Brain microvascular endothelial cell (primary cell): ENCODE measurements around the gene IL1F10.
"Not testable (repeated sequence)": the region's sequence is repeated elsewhere in the genome, so short reads cannot be mapped to it uniquely, and the experiment has no call there.

Source experiments
- DNase-seq: peaks from one replicate; pipeline ENCODE4 v3.0.0-alpha.2; 2020
- H3K27ac ChIP-seq: fragments of 250-450 bp; sonication (Bioruptor Pico); 2 replicates; pipeline ENCODE4 v1.5.1; 2020; ENCODE audit warnings: mild to moderate bottlenecking, moderate library complexity
- H3K27me3 ChIP-seq: fragments of 250-450 bp; sonication (Bioruptor Pico); replicated peaks from 2 replicates; pipeline ENCODE4 v1.5.1; 2020; ENCODE audit warnings: mild to moderate bottlenecking
- H3K36me3 ChIP-seq: fragments of 250-450 bp; sonication (Bioruptor Pico); replicated peaks from 2 replicates; pipeline ENCODE4 v1.5.1; 2020; ENCODE audit warnings: mild to moderate bottlenecking
- H3K4me3 ChIP-seq: 2 replicates; pipeline ENCODE4 v1.5.1; 2011; ENCODE audit warnings: low read depth, mild to moderate bottlenecking, control low read depth, low read length, moderate library complexity
- in situ Hi-C: cut with HindIII; loops from 2 replicates; pipeline ENCODE4 v1.10.0; 2017; ENCODE audit warnings: low sequenced_read_pairs, low pct_ligation_motif_present
- TF ChIP-seq, protein P1 (sequence below): IDR thresholded peaks from 2 replicates; pipeline ENCODE4 v1.5.1; 2011; ENCODE audit warnings: low read depth, mild to moderate bottlenecking, moderate library complexity, low read length, control low read depth, inconsistent platforms; ENCODE audit errors: missing control alignments

IL1F10 gene

DNA sequence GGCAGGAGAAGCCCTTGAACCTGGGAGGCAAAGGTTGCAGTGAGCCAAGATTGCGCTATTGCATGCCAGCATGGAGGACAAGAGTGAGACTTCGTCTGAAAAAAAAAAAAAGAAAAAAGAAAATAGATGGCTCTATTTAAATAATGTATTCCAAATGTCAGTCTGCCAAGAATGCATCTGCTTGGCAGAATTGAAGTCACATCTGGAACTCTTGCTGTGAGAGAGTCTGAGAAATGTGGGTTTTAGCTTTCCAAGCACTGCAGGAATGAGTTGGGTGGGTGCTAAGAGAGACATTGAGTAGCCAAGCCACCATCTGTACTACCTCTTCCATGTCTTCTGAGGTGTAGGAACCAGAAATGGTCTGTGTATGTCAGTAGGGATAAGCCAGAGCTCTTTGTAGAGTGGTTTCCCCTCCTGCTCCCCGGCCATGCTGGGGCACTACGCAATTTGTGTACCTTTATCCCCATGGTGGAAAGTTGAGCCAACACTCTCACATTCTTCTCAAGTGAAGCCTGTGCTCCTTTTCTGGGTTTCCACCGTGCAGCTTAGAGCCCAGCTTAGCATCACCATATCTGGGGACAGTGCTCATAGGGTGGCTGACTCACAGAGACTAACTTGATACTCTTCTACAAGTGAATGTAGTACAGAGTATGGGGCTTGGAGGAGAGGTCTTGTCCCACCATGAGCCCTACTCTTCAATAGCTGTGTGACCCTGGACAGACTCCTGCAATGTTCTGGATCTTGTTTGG is 25.3 kb downstream of the IL1F10 start:
- Histone ChIP-seq H3K4me3 (no peak overlapping the region), H3K27me3 (peaks cover 3% of the 10 kb centered on the region), H3K36me3 (no peaks in the 10 kb centered on the region), H3K27ac (no peak overlapping the region)
- DNase-seq = no peak
- in situ Hi-C loops = no loop called here
- TF ChIP-seq, protein P1, sequence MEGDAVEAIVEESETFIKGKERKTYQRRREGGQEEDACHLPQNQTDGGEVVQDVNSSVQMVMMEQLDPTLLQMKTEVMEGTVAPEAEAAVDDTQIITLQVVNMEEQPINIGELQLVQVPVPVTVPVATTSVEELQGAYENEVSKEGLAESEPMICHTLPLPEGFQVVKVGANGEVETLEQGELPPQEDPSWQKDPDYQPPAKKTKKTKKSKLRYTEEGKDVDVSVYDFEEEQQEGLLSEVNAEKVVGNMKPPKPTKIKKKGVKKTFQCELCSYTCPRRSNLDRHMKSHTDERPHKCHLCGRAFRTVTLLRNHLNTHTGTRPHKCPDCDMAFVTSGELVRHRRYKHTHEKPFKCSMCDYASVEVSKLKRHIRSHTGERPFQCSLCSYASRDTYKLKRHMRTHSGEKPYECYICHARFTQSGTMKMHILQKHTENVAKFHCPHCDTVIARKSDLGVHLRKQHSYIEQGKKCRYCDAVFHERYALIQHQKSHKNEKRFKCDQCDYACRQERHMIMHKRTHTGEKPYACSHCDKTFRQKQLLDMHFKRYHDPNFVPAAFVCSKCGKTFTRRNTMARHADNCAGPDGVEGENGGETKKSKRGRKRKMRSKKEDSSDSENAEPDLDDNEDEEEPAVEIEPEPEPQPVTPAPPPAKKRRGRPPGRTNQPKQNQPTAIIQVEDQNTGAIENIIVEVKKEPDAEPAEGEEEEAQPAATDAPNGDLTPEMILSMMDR = no peak

DNA sequence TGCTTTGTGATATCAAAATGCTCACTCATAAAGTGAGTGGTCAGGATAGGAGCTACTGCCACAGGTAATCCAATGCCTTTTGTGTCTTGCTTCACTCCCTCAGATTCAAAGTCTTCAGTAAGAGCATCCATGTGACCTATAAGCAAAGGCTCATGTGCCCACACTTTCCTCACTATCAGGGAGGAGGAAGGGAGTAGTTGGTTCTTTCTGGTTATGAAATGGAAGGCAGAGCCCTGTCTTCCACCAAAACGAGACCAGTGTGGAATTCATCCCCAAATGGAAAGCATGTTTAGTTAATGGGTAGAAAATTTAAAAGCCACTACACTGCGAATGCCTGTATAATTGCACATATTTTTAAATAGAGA is 25.8 kb downstream of the IL1F10 start:
- Histone ChIP-seq H3K4me3 (no peak overlapping the region), H3K27me3 (peaks cover 3% of the 10 kb centered on the region), H3K36me3 (no peaks in the 10 kb centered on the region), H3K27ac (no peak overlapping the region)
- in situ Hi-C loops = no loop called here
- TF ChIP-seq, protein P1 = no peak
- no peak for DNase-seq

DNA sequence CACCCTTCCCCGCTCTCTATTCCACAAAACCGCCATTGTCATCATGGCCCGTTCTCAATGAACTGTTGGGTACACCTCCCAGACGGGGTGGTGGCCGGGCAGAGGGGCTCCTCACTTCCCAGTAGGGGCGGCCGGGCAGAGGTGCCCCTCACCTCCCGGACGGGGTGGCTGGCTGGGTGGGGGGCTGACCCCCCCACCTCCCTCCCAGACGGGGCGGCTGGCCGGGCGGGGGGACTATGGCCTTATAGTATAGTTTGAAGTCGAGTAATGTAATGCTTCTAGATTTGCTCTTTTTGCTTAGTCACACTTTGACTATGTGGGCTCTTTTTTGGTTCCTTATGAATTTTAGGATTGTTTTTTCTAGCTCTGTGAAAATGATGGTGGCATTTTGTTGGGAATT is 28.5 kb downstream of the IL1F10 start:
- H3K4me3 ChIP-seq, DNase-seq, H3K27ac ChIP-seq, H3K27me3 ChIP-seq, H3K36me3 ChIP-seq, in situ Hi-C loops: not testable (repeated sequence)

DNA sequence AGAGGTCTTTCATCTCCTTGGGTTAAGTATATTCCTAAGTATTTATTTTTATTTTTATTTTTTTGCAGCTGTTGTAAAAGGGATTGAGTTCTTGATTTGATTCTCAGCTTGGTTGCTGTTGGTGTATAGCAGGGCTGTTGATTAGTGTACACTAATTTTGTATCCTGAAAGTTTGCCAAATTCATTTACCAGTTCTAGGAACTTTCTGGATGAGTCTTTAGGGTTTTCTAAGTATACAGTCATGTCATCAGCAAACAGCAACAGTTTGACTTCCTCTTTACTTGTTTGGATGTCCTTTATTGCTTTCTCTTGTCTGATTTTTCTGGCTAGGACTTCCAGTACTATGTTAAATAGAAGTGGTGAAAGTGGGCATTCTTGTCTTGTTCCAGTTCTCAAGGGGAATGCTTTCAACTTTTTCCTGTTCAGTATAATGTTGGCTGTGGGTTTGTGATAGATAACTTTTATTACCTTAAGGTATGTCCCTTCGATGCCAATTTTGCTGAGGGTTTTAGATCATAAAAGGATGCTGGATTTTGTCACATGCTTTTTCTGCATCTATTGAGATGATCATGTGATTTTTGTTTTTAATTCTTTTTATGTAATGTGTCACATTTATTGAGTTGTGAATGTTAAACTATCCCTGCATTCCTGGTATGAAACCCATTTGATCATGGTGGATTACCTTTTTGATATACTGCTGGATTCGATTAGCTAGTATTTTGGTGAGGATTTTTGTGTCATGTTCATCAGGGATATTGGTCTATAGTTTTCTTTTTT is 29.3 kb downstream of the IL1F10 start:
- in situ Hi-C loops, H3K36me3 ChIP-seq, H3K27ac ChIP-seq, H3K27me3 ChIP-seq, H3K4me3 ChIP-seq, DNase-seq: not testable (repeated sequence)

DNA sequence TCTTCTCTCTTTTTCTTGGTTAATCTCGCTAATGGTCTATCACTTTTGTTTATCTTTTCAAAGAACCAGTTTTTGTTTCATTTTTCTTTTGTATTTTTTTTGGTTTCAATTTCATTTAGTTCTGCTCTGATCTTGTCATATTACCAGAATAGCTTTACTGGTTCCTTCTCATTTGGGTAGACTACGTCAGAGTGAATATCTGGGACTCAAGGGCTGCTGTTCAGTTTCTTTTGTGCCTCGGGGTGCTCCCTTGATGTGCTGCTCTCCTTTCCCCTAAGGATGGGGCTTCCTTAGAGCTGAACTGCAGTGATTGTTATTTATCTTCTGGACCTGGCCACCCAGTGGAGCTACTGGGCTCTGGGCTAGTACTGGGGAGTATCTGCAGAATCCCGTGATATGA is 30.3 kb downstream of the IL1F10 start:
- no peaks in the 10 kb centered on the region for H3K36me3 ChIP-seq
- no peak overlapping the region for H3K4me3 ChIP-seq
- peaks cover 2% of the 10 kb centered on the region for H3K27me3 ChIP-seq
- TF ChIP-seq, protein P1 = no peak
- in situ Hi-C loops = no loop called here
- no peak for DNase-seq
- H3K27ac ChIP-seq = no peak overlapping the region

DNA sequence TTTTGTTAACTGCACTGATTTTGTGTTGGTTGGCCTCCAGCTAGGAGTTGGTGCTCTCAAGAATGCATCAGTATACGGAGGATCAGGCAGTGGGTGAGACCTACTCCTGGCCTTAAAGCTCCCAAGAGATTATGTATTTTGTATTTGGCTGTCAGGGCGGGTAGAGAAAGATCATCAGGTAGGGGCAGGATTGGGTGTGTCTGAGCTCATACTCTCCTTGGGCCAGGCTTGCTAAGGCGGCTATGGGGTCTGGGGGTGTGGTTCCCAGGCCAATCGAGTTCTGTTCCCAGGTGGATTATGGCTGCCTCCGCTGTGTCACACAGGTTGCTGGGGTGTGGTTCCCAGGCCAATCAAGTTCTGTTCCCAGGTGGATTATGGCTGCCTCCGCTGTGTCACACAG is 30.8 kb downstream of the IL1F10 start:
- TF ChIP-seq, protein P1 = no peak
- Histone ChIP-seq H3K4me3 (no peak overlapping the region), H3K36me3 (no peaks in the 10 kb centered on the region), H3K27me3 (peaks cover 2% of the 10 kb centered on the region), H3K27ac (no peak overlapping the region)
- in situ Hi-C loops = no loop called here
- no peak for DNase-seq
